DMS153 treated with DMSO at 0.1 percent for 48 hours (cell line): ENCODE results near the gene PNMA1.
A peak's percentile ranks its signal among the peaks of the same experiment; 100 is the strongest.

Source experiments
- DNase-seq: peaks from one replicate; lab custom pipeline; 2025; ENCODE audit not compliant: unreplicated experiment; lab: John Stamatoyannopoulos, UW

Gene PNMA1, protein sequence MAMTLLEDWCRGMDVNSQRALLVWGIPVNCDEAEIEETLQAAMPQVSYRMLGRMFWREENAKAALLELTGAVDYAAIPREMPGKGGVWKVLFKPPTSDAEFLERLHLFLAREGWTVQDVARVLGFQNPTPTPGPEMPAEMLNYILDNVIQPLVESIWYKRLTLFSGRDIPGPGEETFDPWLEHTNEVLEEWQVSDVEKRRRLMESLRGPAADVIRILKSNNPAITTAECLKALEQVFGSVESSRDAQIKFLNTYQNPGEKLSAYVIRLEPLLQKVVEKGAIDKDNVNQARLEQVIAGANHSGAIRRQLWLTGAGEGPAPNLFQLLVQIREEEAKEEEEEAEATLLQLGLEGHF

DNA sequence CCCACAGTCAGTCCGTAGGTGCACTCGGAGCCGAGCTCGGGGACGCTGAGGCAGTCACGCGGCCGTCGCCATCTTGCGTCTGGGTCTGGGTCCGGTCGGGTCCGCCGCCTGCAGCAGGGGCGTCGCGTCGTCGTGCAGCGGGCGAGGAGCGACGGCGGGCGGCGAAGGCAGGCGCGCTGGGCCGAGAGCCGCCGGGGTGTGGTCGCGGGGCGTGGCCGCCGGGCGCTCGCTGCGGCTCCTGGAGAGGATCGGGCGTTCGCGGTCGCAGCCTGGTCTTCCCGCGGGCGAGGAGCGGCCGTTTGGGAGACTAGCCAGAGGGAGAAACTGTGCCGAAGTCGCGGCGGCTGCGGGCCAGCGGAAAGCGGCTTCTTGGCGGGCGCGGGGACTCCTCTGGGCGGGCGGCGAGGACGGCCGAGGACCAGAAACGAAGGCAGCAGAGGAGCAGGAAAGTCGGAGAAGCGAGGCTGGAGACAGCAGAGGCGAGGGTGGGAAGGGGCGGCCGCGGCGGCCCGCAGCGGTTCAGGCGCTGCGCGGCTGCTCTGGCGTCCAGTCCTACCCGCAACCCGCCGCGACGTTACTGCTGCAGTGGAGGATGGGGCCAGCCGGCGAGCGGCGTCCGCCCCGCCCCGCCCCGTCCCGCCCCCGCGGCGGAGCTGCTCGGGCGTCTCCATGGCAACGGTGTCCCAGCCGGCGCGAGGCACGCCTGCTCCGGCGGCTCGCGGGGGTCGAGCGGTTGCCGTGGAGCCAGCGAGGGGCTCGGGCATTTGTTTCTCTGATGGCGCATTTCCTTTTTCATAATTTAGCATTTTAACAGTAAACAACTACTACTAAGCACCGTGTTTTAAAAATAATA, at the start of gene PNMA1:
PNMA1 (minus strand) TSS at position 582 of the 853 bp plus-strand sequence. CDS start 745 bp downstream, outside the sequence.
- peak; percentile 72 for DNase-seq

DNA sequence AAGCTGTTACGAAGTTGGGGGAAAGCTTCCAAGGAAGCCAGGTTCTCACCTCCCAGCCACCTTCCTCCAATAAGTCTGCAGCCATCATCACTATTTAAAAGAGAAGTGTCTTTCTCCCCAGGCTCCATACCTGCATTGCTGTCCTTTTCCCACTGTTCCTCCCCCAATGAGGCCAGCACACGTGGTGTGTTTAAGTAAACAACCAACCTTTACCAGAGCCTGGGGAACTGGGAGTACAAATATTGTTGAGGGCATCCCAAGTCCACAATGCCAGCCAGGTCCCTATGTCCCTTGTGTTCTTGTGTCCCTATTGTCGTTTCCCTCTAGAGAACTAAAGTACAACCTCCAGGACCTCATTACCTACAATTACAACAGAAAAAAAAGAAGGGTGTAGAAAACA, 49.2 kb upstream of the PNMA1 start:
- DNase-seq: peak; percentile 73

DNA sequence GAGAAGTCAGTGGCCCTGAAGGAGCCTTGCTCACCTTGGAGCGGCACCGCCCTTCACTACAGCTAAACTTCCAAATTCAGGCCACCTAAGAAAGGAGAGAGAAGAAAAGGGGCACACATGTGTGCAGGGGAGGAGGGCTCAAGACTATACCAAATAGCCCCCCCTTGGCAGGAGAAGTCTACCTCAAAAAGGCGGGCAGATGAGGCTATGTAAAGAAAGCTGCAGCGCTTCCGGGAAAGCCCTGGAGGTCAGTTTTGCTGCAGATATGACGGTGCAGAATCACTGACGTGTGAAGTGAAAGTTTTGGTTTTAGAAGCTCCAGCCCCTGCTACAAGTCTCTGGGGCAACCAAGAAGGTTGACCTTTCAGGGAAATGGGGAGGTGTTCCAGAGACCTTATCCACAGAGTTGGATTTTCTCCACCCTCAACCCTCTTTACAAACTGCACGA, 48.2 kb upstream of the PNMA1 start:
- no peak for DNase-seq

DNA sequence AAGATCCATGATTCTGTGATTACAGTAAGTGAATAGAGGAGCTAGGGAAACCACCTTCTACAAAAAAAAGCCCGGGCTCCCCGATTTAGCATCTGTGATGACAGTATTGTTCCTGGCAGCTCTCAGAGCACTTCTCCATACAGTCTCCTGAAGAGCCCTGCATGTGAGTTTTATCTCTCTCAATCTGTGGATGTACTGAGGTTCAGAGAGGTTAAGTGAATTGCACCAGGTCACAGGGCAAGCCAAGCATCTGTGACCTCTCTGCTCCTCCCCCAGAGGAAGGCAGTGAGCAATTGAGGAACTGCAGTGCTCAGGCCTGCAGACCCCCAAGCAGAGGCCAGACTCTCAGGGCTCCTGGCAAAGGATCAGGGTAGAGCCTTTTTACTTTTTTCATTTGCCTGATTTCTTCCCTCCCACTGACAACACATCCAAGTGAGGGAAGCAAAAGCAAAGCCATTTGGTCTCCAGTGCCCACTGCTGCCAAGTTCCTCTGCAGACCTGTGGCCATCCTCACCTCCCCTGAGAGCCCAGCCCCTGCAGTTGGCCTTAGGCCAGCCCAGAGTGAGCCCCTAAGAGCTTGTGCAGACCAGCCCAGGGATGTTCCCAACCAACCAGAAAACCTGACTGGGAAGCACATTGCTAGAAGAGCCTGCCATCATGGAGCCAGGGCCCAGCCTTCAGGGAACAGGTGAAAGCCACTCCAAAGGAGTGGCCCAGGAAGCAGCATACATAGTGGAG, 47.6 kb upstream of the PNMA1 start:
- no peak for DNase-seq

DNA sequence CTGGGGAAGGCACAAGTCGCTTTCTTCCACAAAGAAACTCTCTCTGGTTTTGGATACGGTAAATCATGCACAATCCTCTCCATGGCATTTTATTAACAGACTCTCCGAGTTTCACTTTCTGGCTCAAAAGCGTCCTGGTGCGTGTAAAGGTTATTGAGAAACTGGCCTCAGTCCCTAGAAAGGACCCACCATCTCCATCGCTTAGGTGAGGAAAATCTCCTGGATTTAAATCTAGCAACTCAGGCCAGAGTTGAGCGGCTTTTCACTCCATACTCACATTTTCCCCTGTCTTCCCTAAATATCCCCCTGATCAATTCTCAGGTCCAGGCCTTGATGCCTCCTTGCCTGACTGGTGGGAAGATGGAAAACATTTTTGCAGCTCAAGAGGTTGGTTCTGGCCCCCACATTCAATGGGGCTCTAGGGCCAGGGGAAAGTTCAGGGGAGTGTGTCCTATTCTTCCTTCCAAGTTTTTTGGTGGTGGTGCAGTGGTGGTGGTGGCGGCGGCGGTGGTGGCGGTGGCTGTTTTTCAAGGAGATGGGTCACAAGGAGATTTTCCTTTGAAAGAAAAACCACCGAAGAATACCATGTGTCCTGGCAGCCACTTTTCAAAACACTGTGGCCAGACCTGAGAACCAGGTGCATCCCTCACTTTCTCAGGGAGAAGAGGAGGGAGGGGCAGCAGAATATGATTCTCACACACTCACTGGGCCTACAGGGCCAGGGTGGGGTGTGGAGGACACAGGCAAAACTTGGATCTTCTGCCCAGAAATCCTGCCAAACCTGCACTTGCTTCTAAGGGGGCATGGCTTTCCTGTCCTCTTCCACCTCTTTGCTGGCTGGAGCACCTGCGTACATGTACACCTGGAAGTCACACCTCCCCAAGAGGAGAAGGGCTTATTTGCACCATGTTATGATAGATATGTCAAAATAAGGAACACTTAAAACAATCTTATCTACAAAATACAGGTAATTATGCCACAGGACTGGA, 46.7 kb upstream of the PNMA1 start:
- DNase-seq: no peak

DNA sequence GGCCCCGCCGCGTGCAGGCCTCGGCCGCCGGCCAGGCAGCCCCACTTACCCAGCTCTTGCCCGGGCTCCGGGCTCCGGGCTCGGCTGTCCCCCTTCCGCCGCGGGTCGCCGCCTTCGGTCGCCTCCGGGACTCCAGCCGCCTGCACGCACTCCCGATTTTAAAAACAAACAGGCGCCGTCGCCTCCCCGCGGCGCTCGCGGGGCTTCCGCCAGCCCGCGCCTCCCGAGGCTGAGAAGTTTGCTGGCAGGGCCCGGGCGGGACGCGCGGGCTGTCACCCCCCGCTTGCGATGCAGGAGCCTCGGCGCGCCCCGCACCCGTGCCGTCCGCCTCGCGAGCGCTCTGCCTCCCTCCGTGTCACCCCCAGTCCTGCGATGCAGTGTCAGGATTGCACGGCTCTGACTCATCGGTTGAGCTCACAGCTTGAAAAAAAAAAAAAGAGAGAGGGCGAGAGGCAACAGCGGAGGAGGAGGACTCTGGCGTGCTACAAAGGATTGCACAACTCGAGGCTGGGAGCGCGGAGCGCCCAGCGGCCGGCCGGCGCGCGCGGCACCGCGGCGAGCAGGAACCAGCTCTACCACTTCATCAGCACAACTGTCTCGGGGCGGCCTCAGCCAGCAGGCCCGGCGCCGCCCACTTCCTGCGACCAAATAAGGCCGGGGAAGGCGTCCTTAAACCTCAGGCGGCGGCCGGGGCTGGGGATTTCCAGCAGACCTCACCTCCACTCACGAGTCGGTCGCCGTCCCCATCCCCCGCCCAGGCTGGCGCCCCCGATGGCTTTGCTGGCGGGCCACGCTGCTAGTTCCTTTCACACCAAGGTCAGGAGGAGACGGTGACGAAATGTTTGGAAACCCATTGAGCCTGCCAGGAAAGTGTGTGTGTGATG, 45.8 kb upstream of the PNMA1 start:
- DNase-seq: peak; percentile 94

DNA sequence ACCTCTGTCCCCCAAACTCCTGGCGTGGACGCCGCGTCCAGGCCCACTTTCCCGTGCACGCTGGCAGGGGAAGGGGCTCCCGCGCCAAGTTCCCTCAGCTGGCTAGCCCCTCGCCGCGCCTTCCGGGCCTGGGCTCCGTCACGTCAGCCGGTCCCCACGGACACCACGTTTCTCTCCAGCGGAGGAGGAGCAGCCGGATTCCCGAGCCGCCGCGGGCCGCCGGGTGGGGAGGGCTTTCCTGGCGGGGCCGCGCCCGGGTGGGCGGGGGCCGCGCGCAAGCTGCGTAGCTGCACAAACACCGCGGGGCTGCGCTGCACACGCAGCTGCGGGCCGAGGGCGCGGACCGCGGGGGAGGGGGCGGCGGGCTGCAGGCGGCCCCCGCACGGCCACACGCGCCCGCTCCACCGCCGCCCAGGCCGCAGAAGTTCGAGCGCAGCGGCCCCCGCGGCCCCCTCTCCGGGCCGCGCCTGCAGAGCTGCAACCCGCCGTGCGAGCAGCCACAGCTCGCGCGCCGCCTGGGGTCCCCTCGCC, 45.1 kb upstream of the PNMA1 start:
- no peak for DNase-seq

DNA sequence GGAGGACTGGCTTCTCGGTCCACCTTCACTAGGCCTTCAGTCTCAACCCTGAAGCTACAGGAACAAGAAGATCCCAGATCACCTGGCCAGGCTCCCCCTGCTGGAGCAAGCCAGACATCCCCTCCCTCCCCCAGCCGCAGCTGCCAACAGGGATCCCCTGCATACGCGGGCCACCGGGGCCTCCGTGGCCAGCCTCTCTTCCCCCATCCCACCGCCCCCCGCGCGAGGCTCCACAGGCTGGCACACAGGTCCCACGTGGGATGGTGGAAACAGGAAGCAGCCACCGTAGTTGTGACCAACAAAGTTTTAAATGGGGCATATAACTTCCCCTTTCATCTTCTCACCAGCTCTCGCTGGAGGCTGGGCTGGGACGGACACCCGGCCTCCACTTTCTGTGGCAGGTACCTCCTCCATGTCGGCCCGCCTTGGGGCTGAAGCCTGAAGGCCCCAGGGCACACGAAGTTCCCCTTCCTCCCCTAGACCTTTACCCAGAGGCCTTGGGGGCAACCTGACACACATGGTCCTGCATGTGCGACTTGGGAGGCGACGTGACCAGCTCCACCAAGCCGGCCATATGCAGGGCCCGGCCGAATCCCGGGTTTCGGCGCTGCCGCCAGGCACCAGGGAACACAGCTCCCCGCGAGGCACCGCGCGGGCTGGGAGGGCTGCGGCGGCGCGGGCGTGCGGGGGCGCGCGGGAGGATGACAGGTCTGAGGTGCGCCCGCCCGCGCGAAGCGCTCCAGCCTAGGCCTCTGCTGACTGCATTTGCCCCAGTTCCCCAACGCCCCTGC, 44.4 kb upstream of the PNMA1 start:
- peak; percentile 63 for DNase-seq

DNA sequence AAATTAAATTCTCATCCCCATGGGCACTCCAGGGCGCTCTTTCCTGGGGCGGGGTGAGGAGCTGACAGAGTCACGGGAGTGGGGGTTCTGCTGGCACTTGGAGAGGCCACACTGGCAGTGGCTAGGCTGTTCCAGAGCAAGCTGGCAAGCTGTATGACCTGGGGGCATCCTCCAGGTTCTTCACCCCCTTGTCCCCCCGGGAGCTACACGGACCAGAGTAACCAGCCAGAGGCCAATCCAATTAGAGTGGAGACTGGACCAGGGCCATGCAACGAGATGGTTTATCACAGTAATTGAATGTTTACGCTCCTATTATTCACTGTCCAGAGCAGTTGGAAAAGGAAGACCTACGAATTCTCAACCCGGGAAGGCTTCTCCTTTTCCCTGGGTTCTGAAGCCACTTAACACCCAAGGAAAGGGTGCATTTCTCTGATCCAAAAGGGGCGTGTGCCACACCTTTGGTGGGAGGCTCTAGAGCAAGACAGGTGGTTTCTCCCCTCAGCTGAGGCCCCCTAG, 43.8 kb upstream of the PNMA1 start:
- DNase-seq: no peak

DNA sequence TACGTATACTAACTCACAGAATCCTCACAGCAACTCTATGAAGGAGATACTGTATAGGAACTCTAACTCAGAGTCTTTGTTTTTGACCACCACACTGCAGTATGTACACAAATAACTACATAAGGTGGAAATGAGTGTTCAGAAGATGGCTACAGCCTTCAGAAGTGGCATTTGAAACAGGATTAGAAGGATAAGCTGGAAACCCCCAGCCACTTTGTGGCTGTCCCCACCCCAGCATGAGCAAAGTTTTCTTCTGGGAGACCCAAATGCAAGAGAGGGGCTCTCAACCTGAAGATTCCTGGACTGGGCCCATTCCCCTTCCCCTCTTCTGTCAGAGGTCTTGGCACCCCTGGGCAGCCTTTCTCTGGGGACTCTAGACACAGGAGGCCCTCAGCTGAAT, 43.2 kb upstream of the PNMA1 start:
- DNase-seq: no peak

DNA sequence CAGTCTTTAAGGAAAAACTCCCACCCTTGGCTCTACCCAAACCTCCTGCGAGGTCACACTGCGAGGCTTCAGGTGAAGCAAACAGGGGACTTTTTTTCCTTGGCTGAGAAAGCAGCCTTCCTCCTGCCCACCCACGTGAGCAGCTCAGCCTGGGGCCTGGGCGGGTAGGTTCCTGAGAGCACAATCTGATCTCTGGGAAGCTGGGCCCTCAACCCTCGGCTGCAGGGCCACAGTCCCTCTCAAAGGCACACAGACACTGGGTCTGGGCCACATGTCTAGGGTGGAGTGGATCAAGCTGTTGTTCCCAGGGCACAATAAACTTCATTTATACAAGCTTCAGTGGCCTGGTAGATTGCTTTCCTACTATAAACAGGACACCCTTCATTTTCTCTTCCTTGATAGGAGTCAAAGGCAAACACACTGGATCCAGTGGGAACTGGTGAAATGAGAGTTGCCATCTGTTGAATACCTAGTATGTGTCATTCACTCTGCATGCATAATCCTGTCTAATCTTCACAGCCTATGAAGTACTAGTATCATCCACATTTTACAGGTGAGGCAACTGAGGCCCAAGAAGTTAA, 41.3 kb upstream of the PNMA1 start:
- no peak for DNase-seq

DNA sequence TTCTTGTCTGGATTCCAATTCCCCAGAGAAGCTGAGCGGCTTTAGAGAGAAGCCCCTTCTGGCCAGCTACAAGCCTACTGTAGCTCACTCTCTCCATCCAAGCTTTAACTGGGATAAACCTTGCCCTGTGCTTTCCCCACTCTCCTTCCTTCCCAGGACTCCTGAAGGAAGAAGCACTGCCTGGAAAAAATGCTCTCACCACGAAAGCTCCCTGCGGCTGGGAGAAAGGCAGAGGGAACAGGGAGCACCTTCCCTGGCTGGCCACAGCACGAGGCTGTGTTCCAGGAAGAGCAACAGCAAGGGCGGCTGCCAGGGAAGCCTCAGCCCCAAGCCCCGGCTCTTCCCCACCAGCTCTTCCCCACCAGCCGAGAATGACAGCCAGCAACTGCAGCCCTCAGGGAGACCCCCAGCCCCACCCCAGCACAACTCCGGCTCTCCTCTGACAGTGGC, 40.8 kb upstream of the PNMA1 start:
- DNase-seq: no peak

DNA sequence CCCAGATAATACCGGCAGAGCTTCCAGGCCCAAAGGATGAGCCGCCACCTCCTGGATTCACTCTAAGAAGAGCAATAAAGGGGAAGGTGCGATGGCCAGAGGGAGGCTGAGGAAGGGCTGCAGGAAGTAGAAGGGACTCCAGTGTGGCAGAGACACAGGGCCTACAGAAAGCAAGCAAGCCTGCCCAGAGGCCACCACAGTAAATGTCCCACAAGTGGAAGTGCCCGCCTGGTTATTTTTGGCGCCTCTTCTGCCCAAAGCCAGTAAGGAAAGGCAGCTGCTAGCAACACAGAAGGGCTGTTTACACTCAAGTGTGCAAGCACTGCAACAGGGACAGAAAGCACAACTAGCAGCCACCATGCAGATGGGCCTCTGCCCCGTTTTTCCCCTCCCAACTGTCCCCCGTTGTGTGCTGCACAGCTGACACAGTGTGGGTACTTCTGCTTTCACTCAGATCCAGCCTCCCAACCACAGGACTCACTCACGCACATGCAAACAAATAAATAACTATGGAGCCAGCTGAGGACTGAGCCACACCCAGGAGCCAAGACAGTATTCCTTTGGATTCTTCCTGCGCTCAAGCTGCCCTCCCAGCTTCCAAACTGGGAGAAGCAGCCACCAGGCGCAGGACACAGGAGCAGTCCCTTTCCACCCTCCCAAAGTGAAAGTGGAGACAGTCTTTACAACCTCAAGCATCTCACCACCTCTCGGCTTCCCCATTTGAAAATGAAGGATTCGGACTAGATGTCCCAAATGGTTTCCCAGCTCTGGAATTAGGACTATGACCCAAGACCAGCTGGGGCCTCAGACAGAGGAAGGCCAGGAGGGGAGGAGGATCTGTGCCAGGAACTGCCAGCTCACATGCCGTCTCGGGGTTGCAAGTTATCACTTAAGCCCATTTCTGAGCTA, 40.0 kb upstream of the PNMA1 start:
- no peak for DNase-seq

DNA sequence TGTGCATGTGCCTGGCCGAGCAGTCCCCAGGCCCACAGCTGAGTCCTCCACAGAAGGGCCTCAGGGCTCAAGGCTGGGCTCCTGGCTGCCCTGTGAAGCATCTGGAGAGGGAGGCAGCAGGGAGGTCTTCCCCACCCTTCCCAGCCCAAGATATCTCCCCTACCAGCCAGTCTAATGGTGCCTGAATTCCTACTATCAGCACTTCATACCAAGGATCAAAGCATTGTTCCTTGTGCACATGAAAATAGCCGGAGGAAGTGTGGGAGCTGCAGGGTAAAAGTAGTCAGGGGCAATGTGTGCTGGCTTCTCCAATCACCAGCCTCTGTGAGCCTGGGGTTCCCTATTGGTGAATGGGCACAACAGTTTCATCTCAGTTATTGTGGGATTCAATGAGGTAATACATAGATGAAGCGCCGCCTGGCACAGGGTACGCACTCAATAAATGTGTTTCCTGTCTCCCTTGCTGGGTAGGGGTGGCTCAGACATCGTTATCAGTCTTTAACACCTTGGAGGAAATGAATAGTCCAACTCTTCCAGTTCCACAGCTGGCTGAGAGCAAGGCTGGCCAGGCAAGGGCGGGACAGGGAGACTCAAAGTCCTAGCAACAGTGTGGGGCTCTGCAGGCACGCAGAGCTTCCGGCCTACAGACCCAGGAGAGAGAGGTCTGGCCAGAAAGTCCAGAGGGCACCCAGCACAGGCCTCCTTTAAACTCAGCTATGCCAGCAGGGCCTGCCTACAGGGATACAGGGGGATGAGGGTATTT, 39.1 kb upstream of the PNMA1 start:
- no peak for DNase-seq

DNA sequence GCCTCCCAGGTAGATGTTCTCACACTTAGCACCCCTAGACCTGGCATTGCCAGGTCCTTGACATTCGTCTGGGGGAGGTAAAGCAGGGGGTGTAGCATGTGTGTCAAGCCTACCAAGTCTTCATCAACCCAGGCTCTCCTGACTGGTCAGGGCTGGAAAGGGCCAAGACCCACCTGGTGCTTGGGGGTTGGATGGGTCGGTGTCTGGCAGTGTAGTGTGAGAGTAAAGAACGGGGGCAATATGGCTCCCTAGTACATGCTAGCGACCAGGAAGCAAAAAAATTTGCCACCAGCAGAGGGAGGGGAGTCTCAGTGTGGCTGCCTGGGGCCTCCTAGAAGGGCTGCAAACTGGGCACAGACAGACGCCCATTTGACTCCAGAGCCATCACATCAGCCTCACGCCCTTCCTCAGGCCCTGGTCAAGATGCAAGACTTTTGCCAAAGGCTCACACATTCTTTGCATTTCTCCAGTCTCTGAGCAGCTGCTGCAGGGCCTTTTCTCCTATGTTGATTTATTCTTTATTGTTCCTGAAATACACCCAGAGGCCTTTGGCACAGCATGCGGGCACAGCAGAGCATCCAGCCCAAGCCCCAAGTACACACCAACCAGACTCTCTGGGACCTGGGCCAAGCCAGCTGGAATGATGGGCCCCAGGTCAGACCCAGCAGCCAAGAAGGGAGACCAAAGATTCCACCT, 38.3 kb upstream of the PNMA1 start:
- no peak for DNase-seq
